Mesenchymal stem cell (in vitro differentiated cells and primary cell): ENCODE measurements around the gene CEP170.

Source experiments
- DNase-seq: peaks from one replicate; pipeline ENCODE4 v3.0.0-alpha.2; 2013
- H2AFZ ChIP-seq: one replicate; pipeline ENCODE4 v1.6.1; 2013; ENCODE audit warnings: low read depth, mild to moderate bottlenecking, control low read depth, inconsistent platforms, low read length, moderate library complexity
- H2AK5ac ChIP-seq: 2 replicates; pipeline ENCODE4 v1.6.1; 2013; ENCODE audit warnings: low read length, moderate library complexity, mild to moderate bottlenecking, inconsistent platforms; ENCODE audit not compliant: severe bottlenecking
- H2BK120ac ChIP-seq: one replicate; pipeline ENCODE4 v1.6.1; 2013; ENCODE audit warnings: low read depth, mild to moderate bottlenecking, inconsistent platforms, low read length, moderate library complexity
- H2BK12ac ChIP-seq, 2 experiments: one replicate each; pipeline ENCODE4 v1.6.1; 2013; ENCODE audit warnings: inconsistent platforms in 2 of 2, low read length in 2 of 2, mild to moderate bottlenecking in 2 of 2, moderate library complexity in 2 of 2, control low read depth in 1 of 2
- H2BK15ac ChIP-seq: one replicate; pipeline ENCODE4 v1.6.1; 2013; ENCODE audit warnings: mild to moderate bottlenecking, low read depth, inconsistent platforms; ENCODE audit not compliant: poor library complexity, severe bottlenecking
- H2BK5ac ChIP-seq: 2 replicates; pipeline ENCODE4 v1.6.1; 2013; ENCODE audit warnings: low read depth, mild to moderate bottlenecking, low read length, control low read depth, inconsistent platforms; ENCODE audit not compliant: poor library complexity, severe bottlenecking
- H3K14ac ChIP-seq, 2 experiments: one replicate each; pipeline ENCODE4 v1.6.1; 2013; ENCODE audit warnings: inconsistent platforms in 2 of 2, low read length in 2 of 2, control low read depth in 1 of 2, mild to moderate bottlenecking in 1 of 2, moderate library complexity in 1 of 2
- H3K18ac ChIP-seq, 2 experiments: one replicate each; pipeline ENCODE4 v1.6.1; 2013; ENCODE audit warnings: inconsistent platforms in 2 of 2, low read length in 2 of 2, control low read depth in 1 of 2, low read depth in 1 of 2, mild to moderate bottlenecking in 1 of 2
- H3K23ac ChIP-seq, 2 experiments: one replicate each; pipeline ENCODE4 v1.6.1; 2013; ENCODE audit warnings: inconsistent platforms in 2 of 2, low read length in 2 of 2, mild to moderate bottlenecking in 2 of 2, moderate library complexity in 2 of 2, control low read depth in 1 of 2
- H3K27ac ChIP-seq: 2 replicates; pipeline ENCODE4 v1.5.1; 2013; ENCODE audit warnings: mild to moderate bottlenecking, moderate library complexity, low read length, control low read depth, inconsistent platforms; ENCODE audit not compliant: poor library complexity, severe bottlenecking
- H3K27me3 ChIP-seq, 2 experiments: 2 replicates each; pipeline versions ENCODE4 v1.6.1 to v1.7.0; 2013; ENCODE audit warnings: low read length in 2 of 2, mild to moderate bottlenecking in 2 of 2, moderate library complexity in 2 of 2, control low read depth in 1 of 2, inconsistent platforms in 1 of 2; ENCODE audit not compliant: control insufficient read depth in 1 of 2, insufficient read depth in 1 of 2
- H3K36me3 ChIP-seq, 2 experiments: 2 replicates each; pipeline versions ENCODE4 v1.6.1 to v1.7.0; 2013; ENCODE audit warnings: low read length in 2 of 2, control low read depth in 1 of 2, inconsistent platforms in 1 of 2, low read depth in 1 of 2, mild to moderate bottlenecking in 1 of 2; ENCODE audit not compliant: insufficient read depth in 2 of 2, control insufficient read depth in 1 of 2
- H3K4ac ChIP-seq, 2 experiments: one replicate each; pipeline ENCODE4 v1.6.1; 2013; ENCODE audit warnings: inconsistent platforms in 2 of 2, low read length in 2 of 2, mild to moderate bottlenecking in 2 of 2, moderate library complexity in 2 of 2, control low read depth in 1 of 2, low read depth in 1 of 2
- H3K4me1 ChIP-seq: 2 replicates; pipeline ENCODE4 v1.6.1; 2013; ENCODE audit warnings: low read depth, low read length, control low read depth; ENCODE audit not compliant: control insufficient read depth, insufficient read depth
- H3K4me2 ChIP-seq: 2 replicates; pipeline ENCODE4 v1.6.1; 2013; ENCODE audit warnings: low read length, mild to moderate bottlenecking, inconsistent platforms; ENCODE audit not compliant: poor library complexity, severe bottlenecking
- H3K4me3 ChIP-seq, 2 experiments: 2 replicates each; pipeline versions ENCODE4 v1.5.1 to v1.7.0; 2013; ENCODE audit warnings: low read length in 2 of 2, mild to moderate bottlenecking in 2 of 2, control low read depth in 1 of 2, low read depth in 1 of 2; ENCODE audit not compliant: insufficient read depth in 1 of 2
- H3K79me1 ChIP-seq: replicated peaks from 2 replicates; pipeline ENCODE4 v1.6.1; 2013; ENCODE audit warnings: mild to moderate bottlenecking, control low read depth, low read length, inconsistent platforms; ENCODE audit not compliant: poor library complexity, severe bottlenecking
- H3K9ac ChIP-seq: 2 replicates; pipeline ENCODE4 v1.7.0; 2013; ENCODE audit warnings: mild to moderate bottlenecking, low read length, moderate library complexity
- H3K9me3 ChIP-seq: 2 replicates; pipeline ENCODE4 v1.7.0; 2013; ENCODE audit warnings: mild to moderate bottlenecking, low read length; ENCODE audit not compliant: control insufficient read depth
- H4K8ac ChIP-seq: one replicate; pipeline ENCODE4 v1.6.1; 2013; ENCODE audit warnings: inconsistent platforms, mild to moderate bottlenecking, low read length, moderate library complexity
- H4K91ac ChIP-seq: one replicate; pipeline ENCODE4 v1.6.1; 2013; ENCODE audit warnings: mild to moderate bottlenecking, low read length, inconsistent platforms
- WGBS: methylation state at CpG from one replicate; pipeline ENCODE4 v1.1.7; 2013; ENCODE audit warnings: mixed read lengths; 5-methylcytosine and 5-hydroxymethylcytosine counted together

The CEP170 gene

DNA sequence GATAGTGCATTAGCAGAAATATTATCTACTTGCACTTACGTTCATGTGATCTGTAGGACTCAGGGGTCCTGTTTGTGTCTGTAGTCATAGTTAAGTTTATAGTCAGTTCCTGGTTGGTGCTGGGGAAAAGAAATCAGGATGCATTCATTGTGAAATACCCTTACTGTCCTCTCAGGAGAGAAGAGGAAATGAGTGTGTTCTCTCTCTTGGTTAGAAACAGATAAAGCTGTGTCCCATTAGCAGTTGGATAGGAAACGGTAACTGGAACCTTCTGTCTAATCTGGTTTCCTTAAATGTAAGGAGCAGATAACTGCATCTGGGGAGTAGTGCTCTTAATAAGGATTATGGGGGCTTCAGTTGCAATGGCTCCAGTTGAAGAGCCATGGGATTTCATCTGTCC is 9.6 kb upstream of the CEP170 start:
- Histone ChIP-seq H3K27ac (peak overlapping the region; percentile 27), H2BK5ac (no peak overlapping the region), H3K4me1 (peaks cover 8% of the 10 kb centered on the region), H3K4ac (no peak overlapping the region), H3K9ac (peak overlapping the region; percentile 70), H3K4me3 (no peak overlapping the region), H2BK120ac (no peak overlapping the region), H3K14ac (no peak overlapping the region), H3K23ac (no peak overlapping the region), H3K27me3 (no peaks in the 10 kb centered on the region), H2AK5ac (no peak overlapping the region), H2BK12ac (no peak overlapping the region), H3K79me1 (peaks cover 4% of the 10 kb centered on the region), H4K8ac (no peak overlapping the region), H3K9me3 (no peaks in the 10 kb centered on the region), H3K4me2 (no peak overlapping the region), H4K91ac (no peak overlapping the region), H3K18ac (no peak overlapping the region), H3K36me3 (peaks cover 4 to 32% of the 10 kb centered on the region in 2 experiments), H2AFZ (no peak overlapping the region), H2BK15ac (no peak overlapping the region)
- peak; percentile 95 for DNase-seq
- WGBS: 0% methylated on average over 2 of the region's 2 CpGs

DNA sequence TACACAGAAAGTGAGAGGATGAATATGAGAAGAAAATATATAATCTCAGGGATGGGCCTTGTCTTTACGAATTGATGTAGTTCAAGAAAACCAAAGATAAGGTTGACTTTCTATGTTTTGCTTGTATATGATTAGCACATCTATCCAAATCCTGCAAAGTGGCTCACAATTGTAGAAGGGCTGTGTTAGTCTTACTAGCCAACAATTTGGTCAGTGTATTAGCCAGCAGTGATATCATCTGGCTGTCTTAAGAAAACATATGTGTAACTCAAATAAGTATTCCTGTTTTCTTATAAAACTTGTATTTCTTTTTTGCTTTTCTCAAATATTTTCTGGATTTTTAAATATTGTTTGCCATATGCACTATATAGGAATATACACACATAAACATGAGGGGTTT is 6.3 kb upstream of the CEP170 start:
- Histone ChIP-seq H2AK5ac (no peak overlapping the region), H3K4me1 (peaks cover 2% of the 10 kb centered on the region), H3K27ac (no peak overlapping the region), H3K4me2 (no peak overlapping the region), H3K14ac (no peak overlapping the region), H4K91ac (no peak overlapping the region), H2BK120ac (no peak overlapping the region), H3K18ac (no peak overlapping the region), H3K4ac (no peak overlapping the region), H3K79me1 (peaks cover 3% of the 10 kb centered on the region), H3K9me3 (no peaks in the 10 kb centered on the region), H2BK5ac (no peak overlapping the region), H3K4me3 (peak overlapping the region in 1 of 2 experiments; percentile 41), H3K36me3 (peaks cover 0 to 27% of the 10 kb centered on the region in 2 experiments), H4K8ac (no peak overlapping the region), H2BK12ac (no peak overlapping the region), H2BK15ac (no peak overlapping the region), H3K27me3 (no peaks in the 10 kb centered on the region), H3K23ac (no peak overlapping the region), H3K9ac (peak overlapping the region; percentile 64), H2AFZ (no peak overlapping the region)
- DNase-seq: no peak
- 100% methylated on average over 1 of the region's 1 CpG for WGBS

GRCh38 chr1:243260221-243260880 is 5.3 kb upstream of the CEP170 start:
- Histone ChIP-seq H2BK15ac (no peak overlapping the region), H3K4me2 (no peak overlapping the region), H3K79me1 (peaks cover 3% of the 10 kb centered on the region), H3K4ac (no peak overlapping the region), H3K9me3 (no peaks in the 10 kb centered on the region), H4K8ac (no peak overlapping the region), H3K36me3 (peaks cover 0 to 27% of the 10 kb centered on the region in 2 experiments), H3K9ac (peak overlapping the region; percentile 64), H3K23ac (no peak overlapping the region), H2BK120ac (no peak overlapping the region), H3K14ac (no peak overlapping the region), H2AK5ac (no peak overlapping the region), H4K91ac (no peak overlapping the region), H3K4me1 (no peaks in the 10 kb centered on the region), H3K18ac (no peak overlapping the region), H2AFZ (no peak overlapping the region), H3K27ac (no peak overlapping the region), H3K27me3 (no peaks in the 10 kb centered on the region), H3K4me3 (peak overlapping the region in 1 of 2 experiments; percentile 41), H2BK5ac (no peak overlapping the region), H2BK12ac (no peak overlapping the region)
- WGBS: no CpG with 5 or more reads among the region's 4 CpGs
- DNase-seq: no peak

GRCh38 chr1:243258731-243259130 is 3.6 kb upstream of the CEP170 start:
- Histone ChIP-seq H3K27ac (no peak overlapping the region), H3K79me1 (peaks cover 3% of the 10 kb centered on the region), H4K8ac (no peak overlapping the region), H2BK120ac (no peak overlapping the region), H3K4me1 (no peaks in the 10 kb centered on the region), H2AK5ac (no peak overlapping the region), H3K27me3 (no peaks in the 10 kb centered on the region), H3K9ac (no peak overlapping the region), H3K14ac (no peak overlapping the region), H3K9me3 (no peaks in the 10 kb centered on the region), H3K18ac (no peak overlapping the region), H3K23ac (no peak overlapping the region), H3K4me3 (peak overlapping the region in 1 of 2 experiments; percentile 6), H4K91ac (no peak overlapping the region), H3K36me3 (peaks cover 0 to 27% of the 10 kb centered on the region in 2 experiments), H3K4me2 (no peak overlapping the region), H2AFZ (no peak overlapping the region), H3K4ac (no peak overlapping the region), H2BK15ac (no peak overlapping the region), H2BK5ac (no peak overlapping the region), H2BK12ac (no peak overlapping the region)
- 96% methylated on average over 7 of the region's 7 CpGs for WGBS
- DNase-seq: no peak
